ENCODE results near the gene OR6C70. TPM values are rescaled to one million over a fixed set of nuclear protein-coding genes. Genes with fewer than 3 reads are reported as not detected.

The OR6C70 gene
- total and polyA plus RNA-seq, 2 of the 4 experiments (the other 2 are of a cell fraction): not detected

- H3K14ac ChIP-seq (replicated peaks; ENCODE audit: low read depth, low read length): no peak overlapping the region
- POLR2A ChIA-PET (ENCODE audit: unreplicated experiment): no interaction called here
- H3K9me3 ChIP-seq (ENCODE audit: control insufficient read depth, insufficient read depth, low read length): no peaks in the 10 kb centered on the region
- H4K5ac ChIP-seq (ENCODE audit: low read depth, low read length): no peak overlapping the region
- ATAC-seq (ENCODE audit: low read depth) (no peak), DNase-seq (no peak)
- H3K4me2 ChIP-seq (ENCODE audit: low read depth, low read length): no peak overlapping the region
- no peak overlapping the region for H3K4me3 ChIP-seq (ENCODE audit: insufficient read depth, low read depth, low read length)
- H3K23ac ChIP-seq (ENCODE audit: low read depth, low read length): no peak overlapping the region
- no peak overlapping the region for H2AK9ac ChIP-seq (replicated peaks; ENCODE audit: low read depth, low read length, poor library complexity)
- H3K27ac ChIP-seq (ENCODE audit: insufficient read depth, low read length): no peak overlapping the region
- dilution Hi-C loops (cut with HindIII; ENCODE audit: low sequenced_read_pairs, unreplicated experiment): no loop called here
- H2BK5ac ChIP-seq (ENCODE audit: low read depth, low read length, poor library complexity, severe bottlenecking): no peak overlapping the region
- no peaks in the 10 kb centered on the region for H3K9me1 ChIP-seq (ENCODE audit: insufficient read depth, low read length)
- no peak overlapping the region for H2AK5ac ChIP-seq (ENCODE audit: low read depth, low read length)
- WGBS, 2 experiments (ENCODE audit: extremely low coverage in 2 of 2, insufficient read length in 1 of 2): no CpG with 5 or more reads among the region's 1 CpG
- no peak overlapping the region for H4K8ac ChIP-seq (ENCODE audit: low read depth in 2 of 2, low read length in 2 of 2)
- H3K36me3 ChIP-seq (ENCODE audit: control insufficient read depth, insufficient read depth, low read length): no peaks in the 10 kb centered on the region
- no peaks in the 10 kb centered on the region for H3K4me1 ChIP-seq (ENCODE audit: control insufficient read depth, insufficient read depth, low read length)
- H4K20me1 ChIP-seq (ENCODE audit: insufficient read depth, low read length): no peaks in the 10 kb centered on the region
- in situ Hi-C loops (cut with MboI; ENCODE audit: low sequenced_read_pairs): no loop called here
- H2BK20ac ChIP-seq (ENCODE audit: low read depth, low read length): no peak overlapping the region
- H2BK120ac ChIP-seq (ENCODE audit: low read depth, low read length): no peak overlapping the region
- TF ChIP-seq NFE2L2 (IDR thresholded peaks at IDR 0.05; ENCODE audit: low read depth, low read length): no peak
- no peak for TF ChIP-seq CEBPB (IDR thresholded peaks at IDR 0.05; ENCODE audit: low read depth, low read length)
- no peak for TF ChIP-seq FOS (IDR thresholded peaks at IDR 0.05; ENCODE audit: low read depth, low read length)
- TF ChIP-seq RFX5 (IDR thresholded peaks at IDR 0.05; ENCODE audit: low read depth, low read length): no peak
- no peak overlapping the region for H2BK15ac ChIP-seq (ENCODE audit: low read depth, low read length)
- CTCF ChIA-PET: interaction anchor here (0.6 kb wide), 1 partner anchor 245 kb away, joined by 4 read pairs; no protein-coding TSS in a partner anchor
- no peaks in the 10 kb centered on the region for H3K27me3 ChIP-seq (ENCODE audit: control insufficient read depth, insufficient read depth, low read length)
- no peak overlapping the region for H4K91ac ChIP-seq (ENCODE audit: insufficient read depth, low read depth, low read length)
- no TSS peak for BruUV-seq (replicated peaks)
- H3K79me1 ChIP-seq (ENCODE audit: low read depth in 1 of 2, low read length in 2 of 2): no peaks in the 10 kb centered on the region
- no peak overlapping the region for H3K9ac ChIP-seq (ENCODE audit: low read depth, low read length)
- H3K18ac ChIP-seq (ENCODE audit: low read depth, low read length): no peak overlapping the region
- H3K4ac ChIP-seq (ENCODE audit: low read depth, low read length): no peak overlapping the region
- intact Hi-C loops (cut with micrococcal nuclease): no loop called here
- H2AFZ ChIP-seq (replicated peaks; ENCODE audit: low read length, poor library complexity): no peak overlapping the region
- H3K56ac ChIP-seq (ENCODE audit: extremely low read depth, insufficient read depth, low read length): no peak overlapping the region
These were observed 2.3 kb upstream of the OR6C70 start for GRCh38 chr12:55472264-55472663.
